ENCODE data around the gene PRSS35. TPM values are rescaled to one million over a fixed set of nuclear protein-coding genes. Genes with fewer than 3 reads are reported as not detected.

PRSS35 gene
- total and polyA plus RNA-seq, 2 experiments from 2014 or later: 33.3 to 36.2 TPM

DNA sequence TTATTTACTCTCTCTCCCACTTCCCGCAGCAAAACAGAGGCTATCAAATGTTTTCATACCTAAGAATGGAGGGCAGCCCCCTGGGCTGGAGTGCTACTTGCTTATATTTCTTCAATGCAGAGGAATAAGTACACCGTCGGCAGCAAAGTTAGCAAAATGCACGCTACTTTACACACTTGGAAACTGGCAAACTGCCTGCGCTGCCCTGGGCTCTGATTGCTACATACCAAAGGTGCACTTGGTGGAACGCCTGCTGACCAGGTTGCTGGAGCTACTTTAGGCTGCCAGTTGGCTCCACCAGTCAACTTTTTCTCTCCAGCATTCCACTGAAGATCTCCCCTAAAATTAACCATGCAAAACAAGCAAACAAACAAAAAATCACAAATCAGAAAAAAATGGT, 62.4 kb downstream of the PRSS35 start:
- Histone ChIP-seq H3K27ac (no peak overlapping the region), H3K4me3 (no peak overlapping the region), H3K4me2 (no peak overlapping the region), H3K79me2 (no peaks in the 10 kb centered on the region), H3K27me3 (no peaks in the 10 kb centered on the region), H4K20me1 (ENCODE audit: insufficient read depth, poor library complexity, severe bottlenecking) (no peaks in the 10 kb centered on the region), H2AFZ (no peak overlapping the region), H3K36me3 (replicated peaks; ENCODE audit: insufficient read depth, low read depth) (no peaks in the 10 kb centered on the region), H3K9me2 (replicated peaks; ENCODE audit: insufficient read depth) (no peaks in the 10 kb centered on the region), H3K4me1 (ENCODE audit: insufficient read depth) (no peaks in the 10 kb centered on the region), H3K9me3 (ENCODE audit: low read depth) (no peaks in the 10 kb centered on the region)
- WGBS (ENCODE audit: low lambda C conversion rate, missing lambda C conversion rate): 82% methylated on average over 6 of the region's 6 CpGs
- TF ChIP-seq EZH2 (IDR thresholded peaks at IDR 0.05; ENCODE audit: borderline replicate concordance) (no peak), EZH2phosphoT487 (IDR thresholded peaks at IDR 0.05; ENCODE audit: low read depth, severe bottlenecking, unreplicated experiment) (no peak)
- TF ChIP-seq, protein P1, sequence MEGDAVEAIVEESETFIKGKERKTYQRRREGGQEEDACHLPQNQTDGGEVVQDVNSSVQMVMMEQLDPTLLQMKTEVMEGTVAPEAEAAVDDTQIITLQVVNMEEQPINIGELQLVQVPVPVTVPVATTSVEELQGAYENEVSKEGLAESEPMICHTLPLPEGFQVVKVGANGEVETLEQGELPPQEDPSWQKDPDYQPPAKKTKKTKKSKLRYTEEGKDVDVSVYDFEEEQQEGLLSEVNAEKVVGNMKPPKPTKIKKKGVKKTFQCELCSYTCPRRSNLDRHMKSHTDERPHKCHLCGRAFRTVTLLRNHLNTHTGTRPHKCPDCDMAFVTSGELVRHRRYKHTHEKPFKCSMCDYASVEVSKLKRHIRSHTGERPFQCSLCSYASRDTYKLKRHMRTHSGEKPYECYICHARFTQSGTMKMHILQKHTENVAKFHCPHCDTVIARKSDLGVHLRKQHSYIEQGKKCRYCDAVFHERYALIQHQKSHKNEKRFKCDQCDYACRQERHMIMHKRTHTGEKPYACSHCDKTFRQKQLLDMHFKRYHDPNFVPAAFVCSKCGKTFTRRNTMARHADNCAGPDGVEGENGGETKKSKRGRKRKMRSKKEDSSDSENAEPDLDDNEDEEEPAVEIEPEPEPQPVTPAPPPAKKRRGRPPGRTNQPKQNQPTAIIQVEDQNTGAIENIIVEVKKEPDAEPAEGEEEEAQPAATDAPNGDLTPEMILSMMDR (IDR thresholded peaks at IDR 0.05; ENCODE audit: poor library complexity): no peak
- DNase-seq (ENCODE audit: low spot score): no peak

Other genes with a start within 250 kb of the PRSS35 start
- gene ME1, start 81.5 kb upstream of the PRSS35 start, total RNA-seq: 19.0 and 19.8 TPM in 2 replicates
- 17.4 and 19.7 TPM in 2 replicates for gene ME1, start 81.5 kb upstream of the PRSS35 start, polyA plus RNA-seq
- 0.16 and 0.53 TPM in 2 replicates for gene SNAP91, start 196.6 kb downstream of the PRSS35 start, total RNA-seq
- 0.43 and 1.4 TPM in 2 replicates for gene SNAP91, start 196.6 kb downstream of the PRSS35 start, polyA plus RNA-seq